HepG2 (cell line): ENCODE data around the gene RAB1B. TPM values are rescaled to one million over a fixed set of nuclear protein-coding genes. Genes with fewer than 3 reads are reported as not detected.

Source experiments
- CCAR2 ChIP-seq: fragments of 200-400 bp; formaldehyde crosslinking; optimal IDR thresholded peaks from 2 replicates; pipeline ENCODE3; 2018; ENCODE audit warnings: low read depth, mild to moderate bottlenecking, low read length, moderate library complexity
- FOXP1 ChIP-seq, 2 experiments: fragments of 450-650 bp in 1 of 2; IDR thresholded peaks; 2 replicates each; pipeline ENCODE4 v1.6.1; 2017 to 2018; ENCODE audit warnings: antibody characterized with exemption in 1 of 2
- HDAC2 ChIP-seq: sonication (generic); formaldehyde crosslinking; IDR thresholded peaks from 2 replicates; pipeline ENCODE4 v1.4.0; 2020; ENCODE audit warnings: missing genetic modification reagents
- HDAC6 ChIP-seq: fragments of 200-600 bp; sonication (generic); IDR thresholded peaks from 2 replicates; pipeline ENCODE4 v1.7.0; 2017; ENCODE audit warnings: mild to moderate bottlenecking, antibody characterized with exemption, low read length, low read depth
- HOXD1 ChIP-seq: sonication (generic); formaldehyde crosslinking; IDR thresholded peaks from 2 replicates; pipeline ENCODE4 v1.5.0; 2020; ENCODE audit warnings: missing genetic modification reagents
- MTF1 ChIP-seq: sonication (generic); formaldehyde crosslinking; IDR thresholded peaks from 2 replicates; pipeline ENCODE4 v1.5.0; 2020; ENCODE audit warnings: missing genetic modification reagents
- PAX8 ChIP-seq: sonication (generic); formaldehyde crosslinking; IDR thresholded peaks from 2 replicates; pipeline ENCODE4 v1.8.0; 2022; ENCODE audit warnings: mild to moderate bottlenecking, missing genetic modification reagents, borderline replicate concordance
- PCBP2 ChIP-seq: fragments of 200-400 bp; formaldehyde crosslinking; optimal IDR thresholded peaks from 2 replicates; pipeline ENCODE3; 2018; ENCODE audit warnings: low read length, low read depth; ENCODE audit not compliant: poor library complexity, severe bottlenecking
- POLR2AphosphoS2 ChIP-seq: IDR thresholded peaks from 2 replicates; pipeline ENCODE4 v1.6.1; 2011; ENCODE audit warnings: low read depth, low read length, improper control_type of control experiment
- RFXANK ChIP-seq: IDR thresholded peaks from 2 replicates; pipeline ENCODE4 v1.6.1; 2016
- TARDBP ChIP-seq: sonication (generic); formaldehyde crosslinking; IDR thresholded peaks from 2 replicates; pipeline ENCODE4 v1.8.0; 2022; ENCODE audit warnings: mild to moderate bottlenecking, missing genetic modification reagents
- TFE3 ChIP-seq: IDR thresholded peaks from 2 replicates; pipeline ENCODE4 v1.6.1; 2016
- U2AF1 ChIP-seq: fragments of 200-400 bp; formaldehyde crosslinking; optimal IDR thresholded peaks from 2 replicates; pipeline ENCODE3; 2017; ENCODE audit warnings: mild to moderate bottlenecking, low read depth, low read length
- UBTF ChIP-seq: sonication (generic); formaldehyde crosslinking; IDR thresholded peaks from 2 replicates; pipeline ENCODE4 v1.4.0; 2020; ENCODE audit warnings: mild to moderate bottlenecking, missing genetic modification reagents
- ZBTB2 ChIP-seq: sonication (generic); formaldehyde crosslinking; IDR thresholded peaks from 2 replicates; pipeline ENCODE4 v1.8.0; 2022; ENCODE audit warnings: low read depth, missing genetic modification reagents
- ZBTB25 ChIP-seq: IDR thresholded peaks from 2 replicates; pipeline ENCODE4 v1.6.1; 2018; ENCODE audit warnings: missing genetic modification reagents
- ZBTB43 ChIP-seq: sonication (generic); formaldehyde crosslinking; conservative IDR thresholded peaks from 2 replicates; pipeline ENCODE4 v1.4.0; 2020; ENCODE audit warnings: missing genetic modification reagents
- ZFP36 ChIP-seq: fragments of 150-350 bp; IDR thresholded peaks from 2 replicates; pipeline ENCODE4 v1.6.1; 2018; ENCODE audit warnings: borderline replicate concordance, low read length, low read depth; ENCODE audit not compliant: partially characterized antibody
- ZNF12 ChIP-seq: sonication (generic); formaldehyde crosslinking; IDR thresholded peaks from 2 replicates; pipeline ENCODE4 v1.5.0; 2020; ENCODE audit warnings: missing genetic modification reagents
- ZNF317 ChIP-seq: sonication (generic); formaldehyde crosslinking; IDR thresholded peaks from 2 replicates; pipeline ENCODE4 v1.5.0; 2020; ENCODE audit warnings: mild to moderate bottlenecking, missing genetic modification reagents
- ZNF530 ChIP-seq: sonication (generic); formaldehyde crosslinking; IDR thresholded peaks from 2 replicates; pipeline ENCODE4 v1.5.0; 2020; ENCODE audit warnings: low read depth, mild to moderate bottlenecking, missing genetic modification reagents
- ZNF558 ChIP-seq: sonication (generic); formaldehyde crosslinking; IDR thresholded peaks from 2 replicates; pipeline ENCODE4 v1.9.0; 2022; ENCODE audit warnings: mild to moderate bottlenecking, missing genetic modification reagents, borderline replicate concordance
- ZNF780A ChIP-seq: sonication (generic); formaldehyde crosslinking; IDR thresholded peaks from 2 replicates; pipeline ENCODE4 v1.8.0; 2022; ENCODE audit warnings: mild to moderate bottlenecking, missing genetic modification reagents, moderate library complexity
- polyA plus RNA-seq, 8 experiments: library from polyadenylated mRNA; depleted of rRNA in 3 of 8; stranded (reverse) in 7 of 8; unstranded in 1 of 8; fragments of >200 nt; fragmentation: Illumina TruSeq in 4 of 8; extraction: Trizol in 4 of 8; gene quantifications; 2 replicates each; pipeline versions ENCODE4 v1.2.1 to v1.2.3, GENCODE V29; 2011 to 2016; ENCODE audit warnings: low read depth in 4 of 8, missing spikeins in 1 of 8, mixed read lengths in 1 of 8; ENCODE audit not compliant: insufficient read depth in 1 of 8
- total RNA-seq, 5 experiments: library from RNA; depleted of rRNA; stranded (reverse); fragments of >200 nt; fragmentation: Illumina TruSeq; extraction: Trizol; gene quantifications; 2 replicates each; pipeline ENCODE4 v1.2.3, GENCODE V29; 2016; ENCODE audit warnings: low read depth in 1 of 5

Gene RAB1B
- total and polyA plus RNA-seq, 2 of the 13 experiments (the other 11 are each of a cell fraction or from before 2014, with no cell fraction given) = 77.9 to 87.9 TPM

GRCh38 chr11:66313321-66314185 lies 45.1 kb downstream of the RAB1B start (continued):
- no peak for TF ChIP-seq U2AF1
- TF ChIP-seq ZNF530 = no peak
- no peak for TF ChIP-seq ZNF558 (CRISPR knock-in tag)
- TF ChIP-seq ZFP36 = no peak
- no peak for TF ChIP-seq PAX8
- no peak for TF ChIP-seq HOXD1 (CRISPR knock-in tag)
- TF ChIP-seq UBTF = peak; percentile 71
- TF ChIP-seq ZBTB2 (CRISPR knock-in tag) = no peak
- no peak for TF ChIP-seq MTF1 (CRISPR knock-in tag)
- TF ChIP-seq TFE3 = no peak
- TF ChIP-seq ZNF12 (CRISPR knock-in tag) = no peak
- no peak for TF ChIP-seq CCAR2
- no peak for TF ChIP-seq FOXP1 (IDR thresholded peaks at IDR 0.05)
- TF ChIP-seq FOXP1 (CRISPR knock-in tag; IDR thresholded peaks at IDR 0.05) = no peak
- no peak for TF ChIP-seq POLR2AphosphoS2
- TF ChIP-seq HDAC2 (CRISPR knock-in tag) = peak; percentile 50; the same call in 1 of the 2 replicates
- no peak for TF ChIP-seq PCBP2
- TF ChIP-seq ZBTB43 (CRISPR knock-in tag) = no peak
- 0 out of 2 replicates have a peak, but pooled peaks have one; percentile 9 for TF ChIP-seq RFXANK (CRISPR knock-in tag)
- TF ChIP-seq HDAC6 = no peak
- no peak for TF ChIP-seq TARDBP
- no peak for TF ChIP-seq ZNF780A (CRISPR knock-in tag)
- no peak for TF ChIP-seq ZBTB25
- TF ChIP-seq ZNF317 (CRISPR knock-in tag) = no peak
